SK-N-MC (cell line): Measurements from ENCODE around the gene VWA8.

Source experiments
- EZH2 ChIP-seq: fragments of 200-600 bp; sonication (generic); IDR thresholded peaks from one replicate; pipeline ENCODE4 v1.6.1; 2017; ENCODE audit warnings: antibody characterized with exemption
- FOXP2 ChIP-seq: optimal IDR thresholded peaks from 2 replicates; pipeline ENCODE3; 2011; ENCODE audit warnings: mild to moderate bottlenecking, moderate library complexity; ENCODE audit not compliant: insufficient read depth; ENCODE audit errors: extremely low read length, control extremely low read depth
- POLR2AphosphoS5 ChIP-seq: IDR thresholded peaks from 2 replicates; pipeline ENCODE4 v1.6.1; 2012; ENCODE audit warnings: mild to moderate bottlenecking, low read depth, low read length, borderline replicate concordance

DNA sequence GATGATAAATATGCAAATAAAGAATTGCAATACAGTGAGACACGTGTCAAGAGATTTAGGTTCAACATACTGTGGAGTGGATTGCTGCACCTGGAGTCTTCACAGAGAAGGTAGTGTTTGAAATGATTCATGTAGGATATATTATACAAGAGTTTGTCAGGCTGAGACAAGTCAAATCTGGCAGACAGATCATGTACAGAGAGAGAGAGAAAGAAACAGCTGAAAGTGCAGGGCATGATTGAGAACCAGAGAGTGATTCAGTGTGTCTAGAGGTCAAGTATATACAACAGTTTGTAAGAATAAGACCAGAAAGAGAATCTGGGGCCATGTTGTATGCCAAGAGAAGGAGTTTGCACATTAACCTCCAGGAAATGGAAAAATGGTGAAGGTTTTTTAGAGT is 2.1 kb upstream of the VWA8 start:
- TF ChIP-seq EZH2 = no peak
- no peak for TF ChIP-seq POLR2AphosphoS5
- TF ChIP-seq FOXP2 = no peak
